ENCODE measurements around the gene RFT1. TPM values are rescaled to one million over a fixed set of nuclear protein-coding genes. Genes with fewer than 3 reads are reported as not detected.

RFT1 gene
- total RNA-seq, 1 donor = 11.9 TPM

DNA sequence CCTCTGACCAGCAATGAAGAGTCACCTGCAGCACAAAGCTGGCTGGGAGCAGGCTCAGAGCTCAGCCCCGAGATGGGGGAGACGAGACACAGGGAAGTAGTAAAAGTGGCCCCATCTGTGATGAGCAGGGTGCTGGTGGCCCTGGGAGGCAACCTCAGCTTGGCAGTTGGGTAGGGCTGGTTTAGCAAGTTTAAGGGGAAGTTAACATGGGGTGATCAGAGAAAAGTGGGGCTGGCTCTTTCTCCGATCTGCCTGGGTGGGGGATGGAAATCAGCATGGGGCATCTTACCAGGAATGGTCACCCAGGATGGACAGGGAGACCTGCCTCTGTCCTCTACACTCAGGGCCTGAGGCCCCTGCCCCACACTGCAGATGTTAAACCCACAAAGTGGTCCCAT, 54.5 kb downstream of the RFT1 start:
- Histone ChIP-seq H2AFZ (ENCODE audit: low read length) (no peak overlapping the region), H4K20me1 (ENCODE audit: insufficient read depth, low read length) (no peaks in the 10 kb centered on the region), H3K4me2 (ENCODE audit: insufficient read depth, low read length) (no peak overlapping the region), H3K4me3 (ENCODE audit: insufficient read depth, low read length) (no peak overlapping the region), H3K36me3 (ENCODE audit: insufficient read depth, low read length) (no peaks in the 10 kb centered on the region), H3K27me3 (ENCODE audit: insufficient read depth, low read length) (no peaks in the 10 kb centered on the region), H3K79me2 (ENCODE audit: insufficient read depth, low read length) (no peaks in the 10 kb centered on the region), H3K27ac (ENCODE audit: low read depth, low read length) (no peak overlapping the region), H3K9me3 (ENCODE audit: low read depth, low read length) (no peaks in the 10 kb centered on the region), H3K4me1 (ENCODE audit: insufficient read depth, low read length) (peaks cover 8% of the 10 kb centered on the region)
- DNase-seq (ENCODE audit: insufficient read length, low spot score, missing footprints) = no peak
- TF ChIP-seq, protein P1, sequence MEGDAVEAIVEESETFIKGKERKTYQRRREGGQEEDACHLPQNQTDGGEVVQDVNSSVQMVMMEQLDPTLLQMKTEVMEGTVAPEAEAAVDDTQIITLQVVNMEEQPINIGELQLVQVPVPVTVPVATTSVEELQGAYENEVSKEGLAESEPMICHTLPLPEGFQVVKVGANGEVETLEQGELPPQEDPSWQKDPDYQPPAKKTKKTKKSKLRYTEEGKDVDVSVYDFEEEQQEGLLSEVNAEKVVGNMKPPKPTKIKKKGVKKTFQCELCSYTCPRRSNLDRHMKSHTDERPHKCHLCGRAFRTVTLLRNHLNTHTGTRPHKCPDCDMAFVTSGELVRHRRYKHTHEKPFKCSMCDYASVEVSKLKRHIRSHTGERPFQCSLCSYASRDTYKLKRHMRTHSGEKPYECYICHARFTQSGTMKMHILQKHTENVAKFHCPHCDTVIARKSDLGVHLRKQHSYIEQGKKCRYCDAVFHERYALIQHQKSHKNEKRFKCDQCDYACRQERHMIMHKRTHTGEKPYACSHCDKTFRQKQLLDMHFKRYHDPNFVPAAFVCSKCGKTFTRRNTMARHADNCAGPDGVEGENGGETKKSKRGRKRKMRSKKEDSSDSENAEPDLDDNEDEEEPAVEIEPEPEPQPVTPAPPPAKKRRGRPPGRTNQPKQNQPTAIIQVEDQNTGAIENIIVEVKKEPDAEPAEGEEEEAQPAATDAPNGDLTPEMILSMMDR (IDR thresholded peaks at IDR 0.05; ENCODE audit: extremely low read depth, low read depth, low read length) = no peak

DNA sequence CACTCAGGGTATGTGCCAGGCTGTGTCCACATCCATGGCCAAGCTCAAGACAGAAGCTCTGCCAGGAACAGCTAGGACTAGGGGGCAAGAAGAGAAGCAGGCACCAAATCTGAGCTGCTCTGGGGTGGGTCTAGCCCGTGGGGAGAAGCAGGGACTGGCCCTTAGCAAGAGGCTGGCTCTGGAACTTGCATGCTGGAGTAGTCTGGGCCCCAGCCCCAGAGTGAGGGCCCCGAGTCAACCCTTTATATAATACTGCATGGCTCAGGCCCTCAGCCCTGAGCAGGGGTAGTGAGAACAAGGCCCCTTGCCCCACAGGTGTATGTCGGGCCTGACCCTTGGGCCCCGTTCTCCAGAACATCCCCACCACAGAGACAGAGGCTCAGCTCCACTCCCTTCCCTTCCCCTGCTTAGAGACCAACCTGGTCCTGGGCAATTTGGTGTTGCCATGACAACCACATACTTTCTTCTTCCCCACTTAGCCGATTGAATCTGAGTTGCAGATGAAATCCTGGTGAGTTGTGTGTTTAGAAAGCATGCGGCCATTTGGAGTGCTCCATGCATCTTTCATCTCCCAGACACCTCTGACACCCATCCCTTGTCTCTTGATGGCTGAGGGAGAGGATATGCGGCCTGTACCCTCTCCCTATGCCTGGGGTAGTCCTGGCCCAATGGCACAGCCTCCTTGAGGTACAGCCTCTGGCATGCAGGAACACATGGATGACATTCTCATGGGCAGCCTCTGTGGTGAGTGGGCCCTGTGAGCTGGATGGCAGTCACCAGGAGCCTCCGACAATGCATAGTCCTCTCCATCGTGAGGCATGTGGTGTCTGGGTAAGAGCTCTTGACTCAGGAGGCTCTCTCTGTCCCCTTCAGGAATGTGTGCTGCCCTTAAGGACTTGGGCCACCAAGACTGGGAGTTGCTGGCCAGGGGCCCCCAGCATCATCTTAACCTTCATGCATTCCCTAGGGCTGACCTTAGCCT, 55.2 kb downstream of the RFT1 start:
- Histone ChIP-seq H3K79me2 (ENCODE audit: insufficient read depth, low read length) (no peaks in the 10 kb centered on the region), H2AFZ (ENCODE audit: low read length) (no peak overlapping the region), H3K36me3 (ENCODE audit: insufficient read depth, low read length) (no peaks in the 10 kb centered on the region), H3K4me1 (ENCODE audit: insufficient read depth, low read length) (peaks cover 8% of the 10 kb centered on the region), H3K4me3 (ENCODE audit: insufficient read depth, low read length) (no peak overlapping the region), H3K27me3 (ENCODE audit: insufficient read depth, low read length) (no peaks in the 10 kb centered on the region), H3K4me2 (ENCODE audit: insufficient read depth, low read length) (no peak overlapping the region), H3K9me3 (ENCODE audit: low read depth, low read length) (no peaks in the 10 kb centered on the region), H4K20me1 (ENCODE audit: insufficient read depth, low read length) (no peaks in the 10 kb centered on the region), H3K27ac (ENCODE audit: low read depth, low read length) (no peak overlapping the region)
- DNase-seq (ENCODE audit: insufficient read length, low spot score, missing footprints) = no peak
- TF ChIP-seq, protein P1 (IDR thresholded peaks at IDR 0.05; ENCODE audit: extremely low read depth, low read depth, low read length) = no peak

DNA sequence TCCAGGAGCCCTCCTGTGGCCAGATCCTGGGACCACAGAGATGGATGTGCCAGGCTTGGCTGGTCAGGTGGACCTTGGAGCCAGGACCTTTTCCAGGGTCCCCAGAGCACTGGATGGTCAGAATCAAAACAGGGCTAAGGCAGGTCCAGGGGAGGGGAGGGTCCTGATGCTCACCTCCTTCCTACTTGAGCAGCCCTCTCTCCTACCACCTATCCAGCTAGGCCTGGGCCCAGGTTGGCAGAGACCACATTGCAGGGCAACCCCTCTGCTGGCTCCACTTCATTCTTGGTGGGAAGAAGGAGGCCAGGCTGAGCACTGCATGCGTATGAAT, 55.9 kb downstream of the RFT1 start:
- H3K36me3 ChIP-seq (ENCODE audit: insufficient read depth, low read length) = no peaks in the 10 kb centered on the region
- no peaks in the 10 kb centered on the region for H4K20me1 ChIP-seq (ENCODE audit: insufficient read depth, low read length)
- H3K27me3 ChIP-seq (ENCODE audit: insufficient read depth, low read length) = no peaks in the 10 kb centered on the region
- H3K9me3 ChIP-seq (ENCODE audit: low read depth, low read length) = no peaks in the 10 kb centered on the region
- no peak for DNase-seq (ENCODE audit: insufficient read length, low spot score, missing footprints)
- no peak overlapping the region for H3K27ac ChIP-seq (ENCODE audit: low read depth, low read length)
- no peaks in the 10 kb centered on the region for H3K79me2 ChIP-seq (ENCODE audit: insufficient read depth, low read length)
- no peak overlapping the region for H2AFZ ChIP-seq (ENCODE audit: low read length)
- peaks cover 8% of the 10 kb centered on the region for H3K4me1 ChIP-seq (ENCODE audit: insufficient read depth, low read length)
- no peak overlapping the region for H3K4me2 ChIP-seq (ENCODE audit: insufficient read depth, low read length)
- TF ChIP-seq, protein P1 (IDR thresholded peaks at IDR 0.05; ENCODE audit: extremely low read depth, low read depth, low read length) = no peak
- H3K4me3 ChIP-seq (ENCODE audit: insufficient read depth, low read length) = no peak overlapping the region

DNA sequence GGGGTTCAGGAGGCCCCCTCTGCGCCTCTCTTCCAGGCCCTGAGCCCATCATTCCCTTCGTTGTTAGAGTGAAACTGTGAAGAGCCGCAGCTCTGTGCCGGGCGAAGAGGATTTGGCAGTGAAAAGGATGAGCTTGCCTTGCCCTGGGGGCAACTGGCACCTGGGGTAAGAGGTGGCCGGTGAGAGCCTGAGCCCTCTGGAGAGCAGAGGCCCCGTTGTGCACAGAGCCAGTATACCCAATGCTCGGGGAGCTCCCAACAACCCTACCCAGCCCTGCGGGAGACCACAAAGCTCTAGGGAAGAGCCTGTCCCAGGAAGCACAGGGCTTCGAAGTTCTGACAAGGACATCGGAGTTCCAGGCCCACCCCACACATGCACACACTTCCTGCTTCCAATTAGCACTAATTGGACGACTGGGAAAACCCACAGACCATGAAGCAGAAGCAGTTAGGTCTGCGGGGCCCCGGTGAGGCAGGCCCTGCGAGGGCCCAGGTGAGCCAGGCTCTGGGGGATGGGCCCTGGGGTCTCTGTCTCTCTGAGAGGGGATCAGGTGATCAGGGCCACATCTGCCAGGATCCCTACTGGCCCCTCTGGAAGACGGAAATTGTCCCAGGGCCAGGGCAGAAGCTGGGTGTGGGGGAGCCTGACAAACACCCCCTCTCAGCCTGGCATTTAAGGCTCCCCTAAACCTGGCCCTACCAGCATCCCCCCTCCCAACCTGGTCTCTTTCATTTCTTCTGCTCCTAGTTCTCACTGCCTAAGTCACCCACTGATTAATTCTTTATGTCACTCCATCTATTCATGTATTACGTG, 56.5 kb downstream of the RFT1 start:
- Histone ChIP-seq H3K4me1 (ENCODE audit: insufficient read depth, low read length) (peaks cover 8% of the 10 kb centered on the region), H3K36me3 (ENCODE audit: insufficient read depth, low read length) (no peaks in the 10 kb centered on the region), H3K4me2 (ENCODE audit: insufficient read depth, low read length) (peak overlapping the region; percentile 97), H3K79me2 (ENCODE audit: insufficient read depth, low read length) (no peaks in the 10 kb centered on the region), H3K9me3 (ENCODE audit: low read depth, low read length) (no peaks in the 10 kb centered on the region), H3K27me3 (ENCODE audit: insufficient read depth, low read length) (no peaks in the 10 kb centered on the region), H3K27ac (ENCODE audit: low read depth, low read length) (no peak overlapping the region), H4K20me1 (ENCODE audit: insufficient read depth, low read length) (no peaks in the 10 kb centered on the region), H3K4me3 (ENCODE audit: insufficient read depth, low read length) (peak overlapping the region; percentile 85), H2AFZ (ENCODE audit: low read length) (peak overlapping the region; percentile 98)
- DNase-seq (ENCODE audit: insufficient read length, low spot score, missing footprints) = no peak
- TF ChIP-seq, protein P1 (IDR thresholded peaks at IDR 0.05; ENCODE audit: extremely low read depth, low read depth, low read length) = no peak

Data from osteoblast (primary cell).